ENCODE measurements around the gene TAF13. TPM values are rescaled to one million over a fixed set of nuclear protein-coding genes. Genes with fewer than 3 reads are reported as not detected.

TAF13 gene
- total and polyA plus RNA-seq, 2 of the 4 experiments (the other 2 are of a cell fraction): 13.1 to 42.5 TPM

DNA sequence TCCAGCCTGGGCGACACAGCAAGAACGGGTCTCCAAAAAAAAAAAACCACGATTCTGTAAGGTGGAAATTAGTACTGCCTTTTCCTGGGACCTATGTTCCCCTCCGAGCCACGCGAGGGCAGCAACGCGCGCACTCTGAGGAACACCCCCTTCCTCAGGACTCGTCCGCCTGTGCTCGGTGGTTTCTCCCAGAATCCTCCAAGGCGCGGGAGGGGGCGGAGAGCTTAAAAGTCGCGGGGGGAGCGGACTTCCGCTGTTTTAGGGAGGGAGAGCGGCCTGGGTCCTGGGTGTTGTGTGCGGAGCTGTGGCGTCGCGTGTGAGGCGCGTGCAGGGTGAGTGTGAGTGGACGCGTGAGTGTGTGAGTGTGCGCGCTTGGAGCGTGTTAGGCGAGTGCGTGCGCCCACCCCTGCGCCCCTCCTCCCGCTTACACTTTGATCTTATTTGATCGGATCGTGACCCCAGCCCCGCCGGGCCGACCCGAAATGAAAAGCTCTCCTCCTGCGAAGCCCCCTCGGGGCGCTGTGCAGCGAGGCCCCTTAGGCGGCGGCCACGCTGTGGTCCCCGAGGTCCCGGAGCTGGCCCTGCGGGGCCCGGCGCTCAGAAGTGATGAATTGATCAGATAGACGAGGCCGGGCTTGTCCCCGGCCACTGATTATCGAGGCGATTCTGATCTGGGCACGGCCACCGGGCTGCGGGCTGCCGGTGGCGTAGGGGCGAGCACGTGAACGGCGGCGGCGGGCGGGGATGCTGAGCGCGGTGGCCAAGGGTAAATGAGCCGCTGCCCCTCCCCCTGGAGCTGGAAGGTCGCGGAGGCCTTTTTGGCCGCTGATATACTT, 24.4 kb upstream of the TAF13 start:
- TF ChIP-seq BHLHE40 (IDR thresholded peaks at IDR 0.05; ENCODE audit: low read depth, low read length) (peak; percentile 86), SMC3 (IDR thresholded peaks at IDR 0.05; ENCODE audit: low read depth, low read length) (peak; percentile 79), CHD1 (IDR thresholded peaks at IDR 0.05; ENCODE audit: low read depth, low read length) (no peak), NFE2L2 (IDR thresholded peaks at IDR 0.05; ENCODE audit: low read depth, low read length) (peak; percentile 7; the same call in 1 of the 2 replicates), POLR2A (IDR thresholded peaks at IDR 0.05; ENCODE audit: low read depth, low read length) (peak; percentile 99), MAFK (IDR thresholded peaks at IDR 0.05; ENCODE audit: low read depth, low read length) (no peak), FOS (IDR thresholded peaks at IDR 0.05; ENCODE audit: low read depth, low read length) (no peak), MAZ (IDR thresholded peaks at IDR 0.05; ENCODE audit: borderline replicate concordance, low read depth, low read length) (peak; percentile 97), RAD21 (IDR thresholded peaks at IDR 0.05; ENCODE audit: low read length) (peak; percentile 58), MXI1 (IDR thresholded peaks at IDR 0.05; ENCODE audit: borderline replicate concordance, low read depth, low read length) (peak; percentile 67; the same call in 1 of the 2 replicates)
- TF ChIP-seq, protein P1, sequence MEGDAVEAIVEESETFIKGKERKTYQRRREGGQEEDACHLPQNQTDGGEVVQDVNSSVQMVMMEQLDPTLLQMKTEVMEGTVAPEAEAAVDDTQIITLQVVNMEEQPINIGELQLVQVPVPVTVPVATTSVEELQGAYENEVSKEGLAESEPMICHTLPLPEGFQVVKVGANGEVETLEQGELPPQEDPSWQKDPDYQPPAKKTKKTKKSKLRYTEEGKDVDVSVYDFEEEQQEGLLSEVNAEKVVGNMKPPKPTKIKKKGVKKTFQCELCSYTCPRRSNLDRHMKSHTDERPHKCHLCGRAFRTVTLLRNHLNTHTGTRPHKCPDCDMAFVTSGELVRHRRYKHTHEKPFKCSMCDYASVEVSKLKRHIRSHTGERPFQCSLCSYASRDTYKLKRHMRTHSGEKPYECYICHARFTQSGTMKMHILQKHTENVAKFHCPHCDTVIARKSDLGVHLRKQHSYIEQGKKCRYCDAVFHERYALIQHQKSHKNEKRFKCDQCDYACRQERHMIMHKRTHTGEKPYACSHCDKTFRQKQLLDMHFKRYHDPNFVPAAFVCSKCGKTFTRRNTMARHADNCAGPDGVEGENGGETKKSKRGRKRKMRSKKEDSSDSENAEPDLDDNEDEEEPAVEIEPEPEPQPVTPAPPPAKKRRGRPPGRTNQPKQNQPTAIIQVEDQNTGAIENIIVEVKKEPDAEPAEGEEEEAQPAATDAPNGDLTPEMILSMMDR (conservative IDR thresholded peaks at IDR 0.05; ENCODE audit: low read depth, low read length): peak; percentile 91
- TF ChIP-seq, protein P2, sequence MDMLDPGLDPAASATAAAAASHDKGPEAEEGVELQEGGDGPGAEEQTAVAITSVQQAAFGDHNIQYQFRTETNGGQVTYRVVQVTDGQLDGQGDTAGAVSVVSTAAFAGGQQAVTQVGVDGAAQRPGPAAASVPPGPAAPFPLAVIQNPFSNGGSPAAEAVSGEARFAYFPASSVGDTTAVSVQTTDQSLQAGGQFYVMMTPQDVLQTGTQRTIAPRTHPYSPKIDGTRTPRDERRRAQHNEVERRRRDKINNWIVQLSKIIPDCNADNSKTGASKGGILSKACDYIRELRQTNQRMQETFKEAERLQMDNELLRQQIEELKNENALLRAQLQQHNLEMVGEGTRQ (IDR thresholded peaks at IDR 0.05; ENCODE audit: low read depth, low read length): no peak
- ChIA-PET CTCF (interaction anchor here (0.6 to 2.4 kb wide), 12 partner anchors 9 to 423 kb away, joined by 3 to 13 read pairs (median 3); partner anchors contain the start of gene TMEM167B), POLR2A (ENCODE audit: unreplicated experiment) (interaction anchor here (0.5 to 1.6 kb wide), 6 partner anchors 10 to 497 kb away, joined by 3 to 6 read pairs (median 4); partner anchors contain the start of gene WDR47)
- peak overlapping the region; percentile 96 for H2AK5ac ChIP-seq (ENCODE audit: low read depth, low read length)
- peak overlapping the region; percentile 77 for H3K4me3 ChIP-seq (ENCODE audit: insufficient read depth, low read depth, low read length)
- peak overlapping the region; percentile 83; the same call in 1 of the 2 replicates for H4K91ac ChIP-seq (ENCODE audit: insufficient read depth, low read depth, low read length)
- H3K14ac ChIP-seq (replicated peaks; ENCODE audit: low read depth, low read length): peak overlapping the region; percentile 99
- H2BK120ac ChIP-seq (ENCODE audit: low read depth, low read length): peak overlapping the region; percentile 95
- H3K4ac ChIP-seq (ENCODE audit: low read depth, low read length): peak overlapping the region; percentile 97
- H3K4me1 ChIP-seq (ENCODE audit: control insufficient read depth, insufficient read depth, low read length): no peaks in the 10 kb centered on the region
- intact Hi-C loops (cut with micrococcal nuclease) (loop anchor here (1.0 to 5.0 kb wide), 2 partner anchors 24 to 92 kb away; partner anchors contain the start of gene TAF13), dilution Hi-C loops (cut with HindIII; ENCODE audit: low sequenced_read_pairs, unreplicated experiment) (no loop called here), in situ Hi-C loops (cut with MboI; ENCODE audit: low sequenced_read_pairs) (no loop called here)
- peak overlapping the region; percentile 91 for H3K4me2 ChIP-seq (ENCODE audit: low read depth, low read length)
- H2BK20ac ChIP-seq (ENCODE audit: low read depth, low read length): peak overlapping the region; percentile 94
- 1% methylated on average over 18 of the region's 77 CpGs; no CpG with 5 or more reads in 1 of the 2 experiments for WGBS, 2 experiments (ENCODE audit: extremely low coverage in 2 of 2, insufficient read length in 1 of 2)
- peak overlapping the region; percentile 98 for H3K23ac ChIP-seq (ENCODE audit: low read depth, low read length)
- H2BK5ac ChIP-seq (ENCODE audit: low read depth, low read length, poor library complexity, severe bottlenecking): peak overlapping the region; percentile 85
- peak overlapping the region; percentile 89 for H3K27ac ChIP-seq (ENCODE audit: insufficient read depth, low read length)
- peak overlapping the region; percentile 55 to 96 for H4K8ac ChIP-seq (ENCODE audit: low read depth in 2 of 2, low read length in 2 of 2)
- peaks cover 2% of the 10 kb centered on the region; the same call in 1 of the 2 replicates for H3K36me3 ChIP-seq (ENCODE audit: control insufficient read depth, insufficient read depth, low read length)
- peak overlapping the region; percentile 86 for H3K56ac ChIP-seq (ENCODE audit: extremely low read depth, insufficient read depth, low read length)
- peak overlapping the region; percentile 55; the same call in 1 of the 2 replicates for H3K18ac ChIP-seq (ENCODE audit: low read depth, low read length)
- H4K5ac ChIP-seq (ENCODE audit: low read depth, low read length): peak overlapping the region; percentile 69
- peak overlapping the region; percentile 99 for H2AK9ac ChIP-seq (replicated peaks; ENCODE audit: low read depth, low read length, poor library complexity)
- no peaks in the 10 kb centered on the region for H3K27me3 ChIP-seq (ENCODE audit: control insufficient read depth, insufficient read depth, low read length)
- H2AFZ ChIP-seq (replicated peaks; ENCODE audit: low read length, poor library complexity): peak overlapping the region; percentile 95
- ATAC-seq (ENCODE audit: low read depth): peak; percentile 98
- H2BK15ac ChIP-seq (ENCODE audit: low read depth, low read length): peak overlapping the region; percentile 95; the same call in 1 of the 3 replicates
- H3K9ac ChIP-seq (ENCODE audit: low read depth, low read length): peak overlapping the region; percentile 92
- peaks cover 17 to 50% of the 10 kb centered on the region in 2 experiments for H3K79me1 ChIP-seq (ENCODE audit: low read depth in 1 of 2, low read length in 2 of 2)
- peaks cover 7% of the 10 kb centered on the region; the same call in 1 of the 2 replicates for H4K20me1 ChIP-seq (ENCODE audit: insufficient read depth, low read length)
- TSS peak; percentile 72 for BruUV-seq (replicated peaks)
- H3K9me3 ChIP-seq (ENCODE audit: control insufficient read depth, insufficient read depth, low read length): no peaks in the 10 kb centered on the region
- peak; percentile 97 for DNase-seq
- peaks cover 4% of the 10 kb centered on the region for H3K9me1 ChIP-seq (ENCODE audit: insufficient read depth, low read length)

Data from IMR-90 (cell line).